Measurements from ENCODE around the gene GDF2.

Gene GDF2

DNA sequence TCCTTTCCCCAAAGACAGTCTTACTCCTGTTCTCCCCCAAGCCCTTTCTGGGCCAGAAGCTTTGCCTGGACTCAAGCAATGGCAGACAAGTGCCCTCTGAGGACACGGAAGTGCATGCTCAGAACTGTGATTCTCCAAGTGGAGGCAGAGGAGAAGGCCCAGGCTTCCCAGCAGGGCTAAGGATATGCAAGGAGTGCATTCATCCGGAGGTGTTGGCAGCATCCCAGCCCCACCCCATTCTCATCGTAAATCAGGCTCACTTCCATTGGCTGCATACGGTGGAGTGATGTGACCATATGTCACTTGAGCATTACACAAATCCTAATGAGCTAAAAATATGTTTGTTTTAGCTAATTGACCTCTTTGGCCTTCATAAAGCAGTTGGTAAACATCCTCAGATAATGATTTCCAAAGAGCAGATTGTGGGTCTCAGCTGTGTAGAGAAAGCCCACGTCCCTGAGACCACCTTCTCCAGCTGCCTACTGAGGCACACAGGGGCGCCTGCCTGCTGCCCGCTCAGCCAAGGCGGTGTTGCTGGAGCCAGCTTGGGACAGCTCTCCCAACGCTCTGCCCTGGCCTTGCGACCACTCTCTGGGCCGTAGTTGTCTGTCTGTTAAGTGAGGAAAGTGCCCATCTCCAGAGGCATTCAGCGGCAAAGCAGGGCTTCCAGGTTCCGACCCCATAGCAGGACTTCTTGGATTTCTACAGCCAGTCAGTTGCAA, 24.5 kb downstream of the GDF2 start:
- DNase-seq (ENCODE audit: low read depth in 1 of 2, low spot score in 1 of 2): no peak
- Histone ChIP-seq H3K27ac (replicated peaks) (no peak overlapping the region), H3K27me3 (ENCODE audit: insufficient read depth, poor library complexity, severe bottlenecking) (peaks cover 6% of the 10 kb centered on the region), H3K4me3 (replicated peaks; ENCODE audit: insufficient read depth, low read length) (no peak overlapping the region)
- no peak for TF ChIP-seq GABPA (IDR thresholded peaks at IDR 0.05; ENCODE audit: low read depth)
- TF ChIP-seq, protein P1, sequence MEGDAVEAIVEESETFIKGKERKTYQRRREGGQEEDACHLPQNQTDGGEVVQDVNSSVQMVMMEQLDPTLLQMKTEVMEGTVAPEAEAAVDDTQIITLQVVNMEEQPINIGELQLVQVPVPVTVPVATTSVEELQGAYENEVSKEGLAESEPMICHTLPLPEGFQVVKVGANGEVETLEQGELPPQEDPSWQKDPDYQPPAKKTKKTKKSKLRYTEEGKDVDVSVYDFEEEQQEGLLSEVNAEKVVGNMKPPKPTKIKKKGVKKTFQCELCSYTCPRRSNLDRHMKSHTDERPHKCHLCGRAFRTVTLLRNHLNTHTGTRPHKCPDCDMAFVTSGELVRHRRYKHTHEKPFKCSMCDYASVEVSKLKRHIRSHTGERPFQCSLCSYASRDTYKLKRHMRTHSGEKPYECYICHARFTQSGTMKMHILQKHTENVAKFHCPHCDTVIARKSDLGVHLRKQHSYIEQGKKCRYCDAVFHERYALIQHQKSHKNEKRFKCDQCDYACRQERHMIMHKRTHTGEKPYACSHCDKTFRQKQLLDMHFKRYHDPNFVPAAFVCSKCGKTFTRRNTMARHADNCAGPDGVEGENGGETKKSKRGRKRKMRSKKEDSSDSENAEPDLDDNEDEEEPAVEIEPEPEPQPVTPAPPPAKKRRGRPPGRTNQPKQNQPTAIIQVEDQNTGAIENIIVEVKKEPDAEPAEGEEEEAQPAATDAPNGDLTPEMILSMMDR (IDR thresholded peaks at IDR 0.05; ENCODE audit: insufficient read depth, low read length): no peak
- TF ChIP-seq POLR2AphosphoS5 (IDR thresholded peaks at IDR 0.05; ENCODE audit: low read depth): no peak
- no peak for TF ChIP-seq SPI1 (IDR thresholded peaks at IDR 0.05; ENCODE audit: borderline replicate concordance, low read depth)
- TF ChIP-seq, protein P2, sequence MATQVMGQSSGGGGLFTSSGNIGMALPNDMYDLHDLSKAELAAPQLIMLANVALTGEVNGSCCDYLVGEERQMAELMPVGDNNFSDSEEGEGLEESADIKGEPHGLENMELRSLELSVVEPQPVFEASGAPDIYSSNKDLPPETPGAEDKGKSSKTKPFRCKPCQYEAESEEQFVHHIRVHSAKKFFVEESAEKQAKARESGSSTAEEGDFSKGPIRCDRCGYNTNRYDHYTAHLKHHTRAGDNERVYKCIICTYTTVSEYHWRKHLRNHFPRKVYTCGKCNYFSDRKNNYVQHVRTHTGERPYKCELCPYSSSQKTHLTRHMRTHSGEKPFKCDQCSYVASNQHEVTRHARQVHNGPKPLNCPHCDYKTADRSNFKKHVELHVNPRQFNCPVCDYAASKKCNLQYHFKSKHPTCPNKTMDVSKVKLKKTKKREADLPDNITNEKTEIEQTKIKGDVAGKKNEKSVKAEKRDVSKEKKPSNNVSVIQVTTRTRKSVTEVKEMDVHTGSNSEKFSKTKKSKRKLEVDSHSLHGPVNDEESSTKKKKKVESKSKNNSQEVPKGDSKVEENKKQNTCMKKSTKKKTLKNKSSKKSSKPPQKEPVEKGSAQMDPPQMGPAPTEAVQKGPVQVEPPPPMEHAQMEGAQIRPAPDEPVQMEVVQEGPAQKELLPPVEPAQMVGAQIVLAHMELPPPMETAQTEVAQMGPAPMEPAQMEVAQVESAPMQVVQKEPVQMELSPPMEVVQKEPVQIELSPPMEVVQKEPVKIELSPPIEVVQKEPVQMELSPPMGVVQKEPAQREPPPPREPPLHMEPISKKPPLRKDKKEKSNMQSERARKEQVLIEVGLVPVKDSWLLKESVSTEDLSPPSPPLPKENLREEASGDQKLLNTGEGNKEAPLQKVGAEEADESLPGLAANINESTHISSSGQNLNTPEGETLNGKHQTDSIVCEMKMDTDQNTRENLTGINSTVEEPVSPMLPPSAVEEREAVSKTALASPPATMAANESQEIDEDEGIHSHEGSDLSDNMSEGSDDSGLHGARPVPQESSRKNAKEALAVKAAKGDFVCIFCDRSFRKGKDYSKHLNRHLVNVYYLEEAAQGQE (IDR thresholded peaks at IDR 0.05; ENCODE audit: insufficient replicate concordance, low read depth): no peak

DNA sequence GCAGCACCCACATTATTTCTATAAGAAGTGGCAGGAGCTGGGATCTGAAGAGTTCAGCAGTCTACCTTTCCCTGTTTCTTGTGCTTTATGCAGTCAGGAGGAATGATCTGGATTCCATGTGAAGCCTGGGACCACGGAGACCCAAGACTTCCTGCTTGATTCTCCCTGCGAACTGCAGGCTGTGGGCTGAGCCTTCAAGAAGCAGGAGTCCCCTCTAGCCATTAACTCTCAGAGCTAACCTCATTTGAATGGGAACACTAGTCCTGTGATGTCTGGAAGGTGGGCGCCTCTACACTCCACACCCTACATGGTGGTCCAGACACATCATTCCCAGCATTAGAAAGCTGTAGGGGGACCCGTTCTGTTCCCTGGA, 25.0 kb downstream of the GDF2 start:
- no peak for DNase-seq (ENCODE audit: low read depth in 1 of 2, low spot score in 1 of 2)
- Histone ChIP-seq H3K4me3 (replicated peaks; ENCODE audit: insufficient read depth, low read length) (no peak overlapping the region), H3K27ac (replicated peaks) (no peak overlapping the region), H3K27me3 (ENCODE audit: insufficient read depth, poor library complexity, severe bottlenecking) (peaks cover 6% of the 10 kb centered on the region)
- TF ChIP-seq SPI1 (IDR thresholded peaks at IDR 0.05; ENCODE audit: borderline replicate concordance, low read depth) (no peak), POLR2AphosphoS5 (IDR thresholded peaks at IDR 0.05; ENCODE audit: low read depth) (no peak)
- TF ChIP-seq, protein P1 (IDR thresholded peaks at IDR 0.05; ENCODE audit: insufficient read depth, low read length): no peak
- TF ChIP-seq, protein P2 (IDR thresholded peaks at IDR 0.05; ENCODE audit: insufficient replicate concordance, low read depth): no peak

DNA sequence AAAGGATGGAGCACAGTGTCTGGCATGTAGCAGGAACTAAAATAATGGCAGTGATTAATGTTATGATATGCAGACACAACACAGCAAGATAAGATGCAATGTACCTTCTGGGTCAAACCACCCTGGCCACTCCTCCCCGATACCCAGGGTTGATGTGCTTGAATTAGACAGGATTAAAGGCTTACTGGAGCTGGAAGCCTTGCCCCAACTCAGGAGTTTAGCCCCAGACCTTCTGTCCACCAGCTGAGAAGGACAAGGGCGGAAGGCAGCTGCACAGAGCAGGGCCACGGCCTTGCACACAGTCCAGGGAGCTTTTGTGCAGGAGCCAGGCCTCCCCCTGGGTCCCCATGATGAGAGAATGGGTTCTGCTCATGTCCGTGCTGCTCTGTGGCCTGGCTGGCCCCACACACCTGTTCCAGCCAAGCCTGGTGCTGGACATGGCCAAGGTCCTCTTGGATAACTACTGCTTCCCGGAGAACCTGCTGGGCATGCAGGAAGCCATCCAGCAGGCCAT, 25.9 kb downstream of the GDF2 start, which contains the start of gene RBP3:
RBP3 (plus strand) TSS at position 226 of the 514 bp plus-strand sequence; CDS start at position 348, 122 bp downstream.
- Histone ChIP-seq H3K27ac (replicated peaks) (no peak within 1 kb of the TSS), H3K27me3 (ENCODE audit: insufficient read depth, poor library complexity, severe bottlenecking) (peaks cover 6% of the 10 kb centered on the region), H3K4me3 (replicated peaks; ENCODE audit: insufficient read depth, low read length) (no peak within 1 kb of the TSS)
- DNase-seq (ENCODE audit: low read depth in 1 of 2, low spot score in 1 of 2): no peak
- TF ChIP-seq POLR2AphosphoS5 (IDR thresholded peaks at IDR 0.05; ENCODE audit: low read depth) (no peak), SPI1 (IDR thresholded peaks at IDR 0.05; ENCODE audit: borderline replicate concordance, low read depth) (no peak), GABPA (IDR thresholded peaks at IDR 0.05; ENCODE audit: low read depth) (no peak)
- TF ChIP-seq, protein P1 (IDR thresholded peaks at IDR 0.05; ENCODE audit: insufficient read depth, low read length): no peak
- TF ChIP-seq, protein P2 (IDR thresholded peaks at IDR 0.05; ENCODE audit: insufficient replicate concordance, low read depth): no peak
